Vagina (tissue), 2 donors: Measurements from ENCODE around the gene NRXN3.

Source experiments
- POLR2A ChIP-seq, 2 donors: fragments of 450-650 bp; IDR thresholded peaks; one replicate each; pipeline ENCODE4 v1.6.1; 2017; ENCODE audit warnings: antibody characterized with exemption in 2 of 2, mild to moderate bottlenecking in 2 of 2, moderate library complexity in 2 of 2
- POLR2AphosphoS5 ChIP-seq, 2 donors: sonication (generic); formaldehyde crosslinking; IDR thresholded peaks; one replicate each; pipeline ENCODE4 v1.9.0; 2017; ENCODE audit warnings: antibody characterized with exemption in 2 of 2, mild to moderate bottlenecking in 2 of 2, low read depth in 1 of 2; ENCODE audit not compliant: insufficient read depth in 1 of 2
- TF ChIP-seq, protein P1 (sequence below), 3 experiments: fragments of 450-650 bp in 2 of 3; fragments of 200-600 bp in 1 of 3; sonication (generic) in 1 of 3; IDR thresholded peaks; one replicate each; pipeline ENCODE4 v1.5.1; 2017 to 2019; ENCODE audit warnings: antibody characterized with exemption in 3 of 3, mild to moderate bottlenecking in 2 of 3, moderate library complexity in 2 of 3

- TF ChIP-seq, protein P1, sequence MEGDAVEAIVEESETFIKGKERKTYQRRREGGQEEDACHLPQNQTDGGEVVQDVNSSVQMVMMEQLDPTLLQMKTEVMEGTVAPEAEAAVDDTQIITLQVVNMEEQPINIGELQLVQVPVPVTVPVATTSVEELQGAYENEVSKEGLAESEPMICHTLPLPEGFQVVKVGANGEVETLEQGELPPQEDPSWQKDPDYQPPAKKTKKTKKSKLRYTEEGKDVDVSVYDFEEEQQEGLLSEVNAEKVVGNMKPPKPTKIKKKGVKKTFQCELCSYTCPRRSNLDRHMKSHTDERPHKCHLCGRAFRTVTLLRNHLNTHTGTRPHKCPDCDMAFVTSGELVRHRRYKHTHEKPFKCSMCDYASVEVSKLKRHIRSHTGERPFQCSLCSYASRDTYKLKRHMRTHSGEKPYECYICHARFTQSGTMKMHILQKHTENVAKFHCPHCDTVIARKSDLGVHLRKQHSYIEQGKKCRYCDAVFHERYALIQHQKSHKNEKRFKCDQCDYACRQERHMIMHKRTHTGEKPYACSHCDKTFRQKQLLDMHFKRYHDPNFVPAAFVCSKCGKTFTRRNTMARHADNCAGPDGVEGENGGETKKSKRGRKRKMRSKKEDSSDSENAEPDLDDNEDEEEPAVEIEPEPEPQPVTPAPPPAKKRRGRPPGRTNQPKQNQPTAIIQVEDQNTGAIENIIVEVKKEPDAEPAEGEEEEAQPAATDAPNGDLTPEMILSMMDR (IDR thresholded peaks at IDR 0.05): no peak
- TF ChIP-seq POLR2A (IDR thresholded peaks at IDR 0.05): no peak
- TF ChIP-seq POLR2AphosphoS5 (IDR thresholded peaks at IDR 0.05; ENCODE audit: insufficient read depth in 1 of 2, low read depth in 1 of 2): no peak
These were observed 1150.9 kb downstream of the NRXN3 start for GRCh38 chr14:79321070-79321469.
